LNCAP (cell line): ENCODE data around the gene DEPDC1.

Source experiments
- TF ChIP-seq, protein P1 (sequence below): fragments of 450-650 bp; IDR thresholded peaks from 2 replicates; pipeline ENCODE4 v1.5.1; 2017; ENCODE audit warnings: mild to moderate bottlenecking

Gene DEPDC1

GRCh38 chr1:68490046-68490651 lies 6.7 kb downstream of the DEPDC1 start:
- TF ChIP-seq, protein P1, sequence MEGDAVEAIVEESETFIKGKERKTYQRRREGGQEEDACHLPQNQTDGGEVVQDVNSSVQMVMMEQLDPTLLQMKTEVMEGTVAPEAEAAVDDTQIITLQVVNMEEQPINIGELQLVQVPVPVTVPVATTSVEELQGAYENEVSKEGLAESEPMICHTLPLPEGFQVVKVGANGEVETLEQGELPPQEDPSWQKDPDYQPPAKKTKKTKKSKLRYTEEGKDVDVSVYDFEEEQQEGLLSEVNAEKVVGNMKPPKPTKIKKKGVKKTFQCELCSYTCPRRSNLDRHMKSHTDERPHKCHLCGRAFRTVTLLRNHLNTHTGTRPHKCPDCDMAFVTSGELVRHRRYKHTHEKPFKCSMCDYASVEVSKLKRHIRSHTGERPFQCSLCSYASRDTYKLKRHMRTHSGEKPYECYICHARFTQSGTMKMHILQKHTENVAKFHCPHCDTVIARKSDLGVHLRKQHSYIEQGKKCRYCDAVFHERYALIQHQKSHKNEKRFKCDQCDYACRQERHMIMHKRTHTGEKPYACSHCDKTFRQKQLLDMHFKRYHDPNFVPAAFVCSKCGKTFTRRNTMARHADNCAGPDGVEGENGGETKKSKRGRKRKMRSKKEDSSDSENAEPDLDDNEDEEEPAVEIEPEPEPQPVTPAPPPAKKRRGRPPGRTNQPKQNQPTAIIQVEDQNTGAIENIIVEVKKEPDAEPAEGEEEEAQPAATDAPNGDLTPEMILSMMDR = no peak

DNA sequence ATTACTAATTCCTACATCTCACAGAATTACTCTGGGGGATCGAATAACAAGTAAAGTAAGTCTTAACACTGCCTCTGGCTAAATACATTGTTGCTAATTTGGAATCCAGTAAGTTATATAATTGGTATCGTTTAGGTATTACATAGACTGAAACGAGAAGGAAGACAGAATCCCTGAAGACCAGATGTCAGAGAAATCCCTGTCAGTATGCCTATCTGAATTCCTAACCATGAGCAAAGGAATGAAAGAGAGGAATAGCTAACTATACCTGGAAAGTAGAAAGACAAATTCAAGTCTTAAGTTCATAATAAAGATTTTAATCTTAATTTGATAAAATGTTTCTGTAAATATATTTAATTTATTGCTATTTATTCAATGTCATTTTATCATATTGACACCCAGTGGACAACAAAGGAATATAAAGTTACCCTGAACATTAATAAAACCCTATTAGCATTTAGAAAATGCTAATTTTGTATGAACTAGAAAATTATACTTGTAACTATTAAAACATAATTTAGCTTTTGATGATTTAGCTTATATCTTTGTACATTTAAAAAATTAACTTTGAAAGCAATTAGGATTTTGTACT lies 11.4 kb downstream of the DEPDC1 start:
- TF ChIP-seq, protein P1 = peak; percentile 15; the same call in 1 of the 2 replicates

GRCh38 chr1:68484618-68485017 lies 12.3 kb downstream of the DEPDC1 start:
- TF ChIP-seq, protein P1 = no peak

GRCh38 chr1:68481041-68481440 lies 15.8 kb downstream of the DEPDC1 start:
- TF ChIP-seq, protein P1 = no peak

DNA sequence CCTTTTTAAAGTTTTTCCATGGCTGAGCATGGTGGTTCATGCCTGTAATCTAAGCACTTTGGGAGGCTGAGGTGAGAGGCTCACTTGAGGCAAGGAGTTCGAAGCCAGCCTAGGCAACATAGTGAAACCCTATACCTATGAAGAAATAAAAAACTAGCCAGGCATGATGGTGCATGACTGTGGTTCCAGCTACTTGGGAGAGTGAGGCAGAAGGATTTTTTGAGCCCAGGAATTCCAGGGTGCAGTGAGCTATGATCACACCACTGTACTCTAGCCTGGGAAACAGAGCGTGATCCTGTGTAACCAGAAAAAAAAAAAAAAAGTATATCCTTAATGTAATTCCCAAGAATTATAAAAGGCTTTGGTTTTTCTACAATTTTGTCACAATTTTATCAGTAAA lies 17.4 kb downstream of the DEPDC1 start:
- TF ChIP-seq, protein P1 = no peak

DNA sequence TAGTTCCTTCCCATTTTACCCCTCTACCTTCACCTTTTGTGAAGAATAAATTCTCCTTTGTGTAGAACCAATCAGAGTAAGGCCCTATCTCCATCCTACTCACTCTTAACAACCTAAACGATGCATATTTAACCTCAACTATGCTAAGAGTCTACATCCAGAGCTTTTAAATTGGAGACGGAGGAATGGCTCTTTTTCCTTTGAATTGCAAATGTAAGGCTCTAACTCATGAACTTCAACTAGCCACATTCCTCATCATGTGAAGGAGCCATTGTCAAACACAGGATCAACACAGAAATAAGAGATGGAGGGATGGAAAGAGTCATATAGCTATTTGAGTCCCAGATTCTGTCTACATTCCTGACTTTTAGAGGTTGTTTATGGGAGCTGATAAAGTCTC lies 18.2 kb downstream of the DEPDC1 start:
- TF ChIP-seq, protein P1 = no peak

DNA sequence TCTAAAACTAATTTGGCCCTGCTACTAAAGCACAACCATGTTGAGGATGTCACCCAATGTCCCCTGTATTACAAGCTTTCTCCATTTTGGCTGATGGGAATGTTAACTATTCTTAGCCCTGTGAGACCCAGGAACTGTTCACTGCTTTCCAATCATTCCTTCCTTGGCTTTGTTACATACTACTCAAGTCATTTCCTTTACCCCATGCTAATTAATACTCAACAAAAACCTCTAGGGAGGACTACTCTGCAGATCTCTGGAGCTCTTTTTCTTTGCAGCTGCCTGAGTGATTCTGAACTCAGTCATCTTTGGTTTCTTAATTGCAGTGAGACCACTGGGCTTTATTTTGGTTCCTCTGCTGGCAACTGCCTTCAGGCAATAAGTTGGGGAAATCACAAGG lies 23.8 kb downstream of the DEPDC1 start:
- TF ChIP-seq, protein P1 = no peak
